ENCODE results near the gene AAR2.

The AAR2 gene, protein sequence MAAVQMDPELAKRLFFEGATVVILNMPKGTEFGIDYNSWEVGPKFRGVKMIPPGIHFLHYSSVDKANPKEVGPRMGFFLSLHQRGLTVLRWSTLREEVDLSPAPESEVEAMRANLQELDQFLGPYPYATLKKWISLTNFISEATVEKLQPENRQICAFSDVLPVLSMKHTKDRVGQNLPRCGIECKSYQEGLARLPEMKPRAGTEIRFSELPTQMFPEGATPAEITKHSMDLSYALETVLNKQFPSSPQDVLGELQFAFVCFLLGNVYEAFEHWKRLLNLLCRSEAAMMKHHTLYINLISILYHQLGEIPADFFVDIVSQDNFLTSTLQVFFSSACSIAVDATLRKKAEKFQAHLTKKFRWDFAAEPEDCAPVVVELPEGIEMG
- 21.0 to 27.3 (median 25.5) reads per million in 4 donors for total RNA-seq

DNA sequence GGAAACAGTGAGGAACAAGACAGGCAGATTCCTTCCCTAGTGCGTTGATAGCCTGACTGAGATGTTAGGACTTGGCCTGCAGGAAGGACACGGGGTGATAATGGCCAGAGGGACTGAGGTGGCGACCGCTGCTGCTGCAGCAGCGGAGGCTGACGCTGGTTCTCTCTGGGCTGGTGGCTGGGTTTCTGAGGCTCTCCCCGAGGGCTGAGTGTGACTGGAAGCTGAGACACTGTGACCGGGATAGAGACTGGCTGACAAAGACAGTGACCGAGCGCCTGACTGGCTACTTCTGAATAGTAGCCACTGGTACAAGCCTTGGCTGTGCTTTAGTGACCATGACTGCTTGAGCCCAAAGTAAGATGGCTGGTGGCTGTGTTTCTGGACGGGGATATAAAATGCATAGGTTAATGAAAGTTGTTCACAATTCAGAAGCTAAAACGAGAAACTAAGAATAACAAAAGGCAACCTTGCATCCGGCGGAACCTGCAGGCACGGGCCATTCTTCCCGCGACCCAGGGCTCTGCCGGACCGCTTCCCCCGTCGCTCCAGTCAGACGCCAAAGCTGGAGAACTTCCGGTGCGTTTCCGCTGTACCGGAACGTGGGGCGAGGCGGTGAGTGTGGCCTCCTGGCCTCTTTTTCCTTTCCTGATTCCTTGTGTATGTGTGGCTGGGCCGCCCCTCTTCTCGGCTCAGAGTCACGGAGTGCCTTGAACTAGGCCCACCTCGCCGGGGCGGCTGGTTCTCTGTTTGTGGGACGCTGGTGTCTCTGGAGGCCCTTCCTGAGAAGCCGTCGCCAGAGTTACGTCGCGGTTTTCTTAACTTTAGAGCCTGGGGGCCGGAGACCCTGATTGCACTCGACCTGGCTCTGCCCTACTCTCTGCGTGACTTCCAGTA, at the start of gene AAR2:
Gene AAR2, plus strand, starts transcription at position 587 of the 894 bp plus-strand sequence. CDS start 3,391 bp downstream, outside the sequence.
- DNase-seq: peak; percentile 38 to 80 (median 60)

DNA sequence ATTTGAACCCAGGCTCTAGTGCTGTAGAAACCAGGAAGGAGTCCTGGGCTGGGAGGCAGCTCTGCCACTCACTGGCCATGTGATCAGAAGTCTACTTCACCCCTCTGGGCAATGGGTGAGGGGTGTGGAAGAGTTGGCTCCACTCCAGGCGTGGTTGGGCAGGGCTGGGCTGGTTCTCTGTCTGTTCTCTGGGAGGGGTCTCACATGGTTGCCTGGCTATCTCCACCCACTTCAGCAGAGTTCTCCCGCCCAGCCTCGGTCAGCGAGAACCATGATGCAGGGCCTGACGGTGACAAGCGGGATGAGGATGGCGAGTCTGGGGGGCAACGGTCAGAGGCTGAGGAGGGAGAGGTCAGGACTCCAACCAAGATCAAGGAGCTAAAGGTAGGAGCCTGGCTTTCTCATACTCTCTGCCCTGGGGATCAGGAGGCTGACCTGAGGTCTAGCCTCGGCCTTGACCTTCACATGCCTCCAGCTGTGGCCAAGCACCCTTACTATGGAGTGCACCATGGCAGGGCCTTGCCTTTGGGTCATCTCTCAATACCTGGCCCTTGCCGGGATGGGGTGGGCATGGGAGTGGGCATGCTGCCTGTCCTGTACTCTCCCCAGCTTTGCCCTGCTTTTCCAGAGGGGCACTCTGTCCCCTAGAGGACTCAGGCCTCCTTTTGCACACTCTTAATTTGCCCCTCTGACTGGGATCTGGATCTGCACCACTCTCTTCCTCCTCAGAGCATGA, 42.1 kb upstream of the AAR2 start:
- DNase-seq: no peak

GRCh38 chr20:36196676-36197075, 39.6 kb upstream of the AAR2 start:
- no peak for DNase-seq

GRCh38 chr20:36197271-36197670, 39.0 kb upstream of the AAR2 start:
- no peak for DNase-seq

DNA sequence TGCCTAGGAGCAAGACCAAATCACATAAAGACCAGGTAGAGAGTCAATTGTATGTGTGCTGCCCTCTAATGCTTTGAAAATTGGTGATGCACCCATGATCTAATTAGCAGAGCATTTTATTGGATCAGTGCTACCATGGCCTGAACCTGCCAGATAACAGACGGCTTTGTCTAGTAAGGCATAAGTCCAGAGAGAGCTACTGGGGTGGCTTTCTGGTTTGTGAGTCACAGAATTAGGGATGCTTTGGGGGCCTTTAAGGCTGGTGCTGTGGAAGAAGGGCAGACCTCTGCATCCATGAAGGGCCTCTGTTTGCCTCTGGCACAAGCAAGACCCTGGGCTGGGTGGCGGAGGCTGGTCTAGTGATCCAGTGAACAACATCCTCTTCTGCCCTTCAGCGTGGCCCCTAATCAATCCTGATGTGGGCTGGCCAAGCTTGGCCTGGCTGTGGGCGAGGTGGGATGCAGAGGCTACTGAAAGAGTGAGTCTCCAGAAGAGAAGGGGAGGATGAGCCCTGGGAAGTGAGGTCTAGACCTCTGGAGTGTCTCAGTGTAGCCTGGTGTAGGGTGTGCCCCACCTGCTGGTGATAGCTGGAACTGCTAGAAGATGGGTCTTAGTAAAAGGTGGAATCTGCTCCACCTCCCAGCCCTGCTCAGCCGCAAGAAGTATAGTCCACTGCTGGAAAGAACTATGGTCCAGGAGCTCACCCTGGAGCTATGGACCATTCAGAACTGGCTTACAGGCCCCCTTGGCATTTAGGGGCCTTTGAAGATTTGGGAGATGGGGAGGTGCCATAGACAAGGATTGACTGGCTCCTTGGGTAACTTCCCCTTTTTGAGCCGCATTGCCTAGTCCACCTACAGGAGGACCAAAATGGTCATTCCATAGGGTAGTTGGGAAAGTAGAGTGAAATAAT, 36.7 kb upstream of the AAR2 start:
- peak; percentile 30 to 69 (median 53) for DNase-seq

DNA sequence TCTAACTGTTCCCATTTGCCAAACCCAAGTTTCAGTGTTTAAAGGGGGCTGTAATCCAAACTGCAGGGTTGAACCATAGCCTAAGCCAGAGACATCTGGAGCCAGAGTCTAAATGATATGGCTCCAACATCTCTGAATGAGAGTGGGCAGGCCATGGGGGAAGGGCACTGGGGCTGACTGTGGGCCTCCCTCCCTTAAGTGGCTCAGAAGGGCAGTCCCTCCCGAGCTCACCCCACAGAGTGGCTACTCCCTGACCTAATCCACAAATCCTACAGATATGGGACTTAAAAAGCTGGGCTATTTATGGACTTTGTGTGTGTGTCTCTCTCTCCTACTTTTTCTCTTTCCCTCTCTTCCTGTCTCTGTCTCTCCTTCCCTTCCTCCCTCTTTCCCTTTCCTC, 35.8 kb upstream of the AAR2 start:
- DNase-seq: no peak

DNA sequence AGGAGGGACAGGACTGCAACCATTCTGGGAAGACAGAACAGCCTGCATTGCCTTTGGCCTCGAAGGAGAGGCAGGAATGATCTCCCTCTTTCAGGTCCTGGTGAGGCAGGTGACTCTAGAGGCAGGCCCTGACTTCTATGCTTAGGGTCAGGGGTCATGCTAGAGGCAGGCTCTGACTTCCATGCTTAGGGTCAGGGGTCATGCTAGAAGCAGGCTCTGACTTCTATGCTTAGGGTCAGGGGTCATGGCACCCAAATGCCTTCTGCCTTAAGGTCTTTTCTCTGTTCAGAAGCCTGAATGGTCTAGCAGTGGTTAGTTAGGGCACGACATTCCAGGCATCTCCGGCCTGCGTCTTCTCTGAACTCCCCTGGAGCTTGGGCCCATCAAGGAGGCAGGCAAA, 35.1 kb upstream of the AAR2 start:
- DNase-seq: no peak

- DNase-seq: peak; percentile 50 to 71 (median 66)
Measured at GRCh38 chr20:36202891-36203338, 33.4 kb upstream of the AAR2 start.

GRCh38 chr20:36203861-36204260, 32.4 kb upstream of the AAR2 start:
- DNase-seq: no peak

DNA sequence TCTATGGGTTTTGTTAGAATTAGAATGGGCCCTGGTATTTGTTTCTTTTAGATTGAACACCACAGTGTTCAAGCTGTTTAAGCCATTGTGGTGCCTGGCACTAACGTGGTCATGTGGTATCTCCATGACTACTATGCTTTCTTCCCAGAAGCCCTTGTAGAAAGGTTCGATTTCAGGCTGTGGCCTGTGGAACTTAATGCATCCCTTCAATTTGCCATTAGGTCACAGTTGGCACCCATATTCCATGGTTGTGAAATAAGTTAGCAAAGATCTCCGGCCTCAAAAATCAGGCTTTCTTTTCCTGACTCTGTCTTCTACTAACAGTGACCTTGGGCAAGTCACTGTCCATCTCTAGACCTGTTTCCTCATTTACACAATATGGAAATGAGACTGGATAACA, 31.3 kb upstream of the AAR2 start:
- no peak for DNase-seq

- DNase-seq: no peak
Measured at GRCh38 chr20:36206068-36206467, 30.2 kb upstream of the AAR2 start.

- DNase-seq: no peak
Measured at GRCh38 chr20:36206641-36207040, 29.6 kb upstream of the AAR2 start.

DNA sequence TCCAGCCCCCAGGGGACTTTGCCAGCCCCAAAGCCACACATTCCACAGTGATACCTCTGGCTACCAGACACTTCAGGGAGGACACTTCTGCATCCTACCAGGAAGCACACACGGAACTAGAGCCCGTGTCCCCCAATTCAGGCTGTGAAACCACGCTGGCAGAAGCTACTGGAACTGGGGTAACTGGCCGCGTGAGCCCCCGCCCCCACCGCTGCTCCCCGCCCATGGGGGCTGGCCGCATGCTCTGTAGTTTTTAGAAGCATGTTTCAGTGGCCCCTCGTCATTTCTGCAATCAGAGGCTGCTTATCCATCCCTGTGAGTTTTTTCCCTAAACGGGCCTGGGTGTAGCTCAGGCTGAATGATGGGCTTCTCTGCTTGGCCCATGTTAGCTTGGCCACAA, 28.7 kb upstream of the AAR2 start:
- DNase-seq: no peak

- no peak for DNase-seq
Measured at GRCh38 chr20:36208257-36208656, 28.0 kb upstream of the AAR2 start.

- no peak for DNase-seq
Measured at GRCh38 chr20:36210436-36211021, 25.7 kb upstream of the AAR2 start.

- DNase-seq: no peak
Measured at GRCh38 chr20:36213362-36213761, 22.9 kb upstream of the AAR2 start.

DNA sequence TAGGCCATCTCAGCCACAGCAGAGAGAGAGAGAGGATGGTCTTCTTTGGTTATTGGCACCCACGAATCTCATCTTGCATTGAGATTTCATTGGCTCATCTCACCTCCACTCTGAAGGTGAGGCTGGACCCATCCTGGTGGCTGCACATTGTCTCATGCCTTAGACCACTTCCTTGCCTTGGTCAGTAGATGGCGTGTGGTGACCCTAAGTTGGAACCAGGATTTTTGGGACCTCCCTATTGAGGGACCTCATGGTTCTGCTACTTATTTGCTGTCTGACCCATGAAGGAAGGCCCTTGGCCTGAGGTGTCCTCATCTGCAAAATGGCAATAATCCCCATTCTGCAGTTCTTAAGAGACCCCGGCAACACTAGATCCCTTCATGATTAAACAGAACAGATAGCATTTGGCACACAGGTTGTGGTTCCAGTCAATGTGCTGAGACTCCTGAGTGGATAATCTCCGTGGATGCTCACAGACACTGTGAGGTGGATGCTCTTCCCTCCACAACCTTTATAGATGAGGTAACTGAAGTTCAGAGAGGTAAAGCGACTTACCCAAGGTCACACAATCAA, 21.5 kb upstream of the AAR2 start:
- peak in 1 of 5 donors; percentile 13 for DNase-seq

DNA sequence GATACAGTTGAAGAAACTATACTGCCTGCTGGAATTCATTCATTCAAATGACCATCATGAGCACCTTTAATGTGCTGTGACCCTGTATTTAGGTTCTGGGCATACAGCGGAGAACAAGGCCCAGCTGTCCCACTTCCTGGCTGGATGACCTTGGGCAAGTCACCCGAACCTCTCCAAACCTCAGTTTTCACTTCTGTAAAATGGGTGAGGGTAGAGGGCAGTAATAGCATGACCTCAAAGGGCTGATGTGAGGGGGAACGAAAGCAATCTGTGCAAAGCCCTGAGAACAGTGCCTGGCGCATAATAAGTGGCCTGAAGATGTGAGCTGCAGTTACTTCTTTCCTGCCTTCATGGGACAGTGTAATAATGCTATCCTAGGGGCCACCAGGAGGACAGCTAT, 20.5 kb upstream of the AAR2 start:
- no peak for DNase-seq

- no peak for DNase-seq
Measured at GRCh38 chr20:36216314-36217025, 19.8 kb upstream of the AAR2 start.

DNA sequence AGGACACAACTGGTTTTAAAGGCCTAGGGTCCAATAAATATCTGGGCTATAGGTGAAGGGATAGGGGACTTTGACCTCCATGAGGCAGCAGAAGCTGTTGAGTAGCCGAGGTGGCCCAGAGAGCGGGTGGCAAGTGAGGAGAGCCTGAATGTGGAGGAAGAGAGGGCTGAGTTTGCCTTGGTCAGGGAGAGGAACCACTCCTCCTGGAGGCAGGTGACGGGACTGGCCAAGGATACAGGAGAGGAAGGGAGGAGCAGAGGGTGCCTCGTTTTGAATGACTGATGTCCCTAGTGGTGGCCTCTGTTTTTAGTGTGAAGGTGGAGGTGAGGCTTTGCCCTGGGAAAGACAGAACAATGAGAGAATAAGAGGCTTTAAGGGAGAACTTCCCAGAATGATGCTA, 19.1 kb upstream of the AAR2 start:
- DNase-seq: no peak
